Naive thymus-derived CD4-positive, alpha-beta T cell (primary cell): ENCODE measurements around the gene DYNLT2B. TPM values are rescaled to one million over a fixed set of nuclear protein-coding genes. Genes with fewer than 3 reads are reported as not detected.
A peak's percentile ranks its signal among the peaks of the same experiment; 100 is the strongest.

Experiments used
- ATAC-seq: fragments of 150-1000 bp; cut with Tn5 transposase; 2 replicates; pipeline ENCODE4 v1.10.0; 2021; ENCODE audit warnings: mild to moderate bottlenecking, moderate library complexity
- CTCF ChIA-PET: fragments of 350-600 bp; sonication (Branson Sonifier 250); formaldehyde crosslinking; loops from one replicate; lab custom pipeline; 2021; ENCODE audit warnings: antibody characterized with exemption; lab: Charles Lee
- POLR2A ChIA-PET: fragments of 350-600 bp; sonication (Branson Sonifier 250); formaldehyde crosslinking; loops from one replicate; lab custom pipeline; 2021; ENCODE audit warnings: antibody characterized with exemption, inconsistent platforms; lab: Charles Lee
- DNase-seq, 9 donors: peaks; one replicate each; pipeline versions ENCODE4 v3.0.0 to v3.0.0-alpha.2; 2020 to 2022; ENCODE audit warnings: mixed read lengths in 1 of 9
- H3K27ac ChIP-seq: one replicate; pipeline ENCODE4 v1.7.0; 2013; ENCODE audit warnings: mild to moderate bottlenecking, low read depth, low read length, moderate library complexity
- H3K27me3 ChIP-seq, 2 donors: one replicate each; pipeline ENCODE4 v1.7.0; 2013; ENCODE audit warnings: low read length in 2 of 2, mild to moderate bottlenecking in 2 of 2, moderate library complexity in 2 of 2; ENCODE audit not compliant: control insufficient read depth in 2 of 2, insufficient read depth in 2 of 2
- H3K36me3 ChIP-seq, 3 experiments: 1 replicate in 2 of 3; 2 replicates in 1 of 3; pipeline ENCODE4 v1.7.0; 2013; ENCODE audit warnings: low read length in 3 of 3, mild to moderate bottlenecking in 3 of 3, moderate library complexity in 1 of 3; ENCODE audit not compliant: insufficient read depth in 3 of 3, control insufficient read depth in 2 of 3
- H3K4me1 ChIP-seq, 2 donors: one replicate each; pipeline ENCODE4 v1.7.0; 2013; ENCODE audit warnings: low read length in 2 of 2, mild to moderate bottlenecking in 2 of 2, moderate library complexity in 1 of 2; ENCODE audit not compliant: control insufficient read depth in 2 of 2, insufficient read depth in 2 of 2
- H3K4me3 ChIP-seq: 2 replicates; pipeline ENCODE4 v1.7.0; 2013; ENCODE audit warnings: mild to moderate bottlenecking, low read length
- H3K9me3 ChIP-seq, 3 experiments: 1 replicate in 2 of 3; 2 replicates in 1 of 3; pipeline ENCODE4 v1.7.0; 2013; ENCODE audit warnings: low read length in 3 of 3; ENCODE audit not compliant: control insufficient read depth in 2 of 3
- H3K27ac Mint-ChIP-seq, 9 donors: one replicate each; pipeline ENCODE4 v1.8.0; 2020 to 2022; ENCODE audit warnings: mixed read lengths in 9 of 9, mild to moderate bottlenecking in 8 of 9, moderate library complexity in 5 of 9, inconsistent platforms in 2 of 9
- H3K27me3 Mint-ChIP-seq, 5 donors: one replicate each; pipeline ENCODE4 v1.8.0; 2021 to 2022; ENCODE audit warnings: mixed read lengths in 5 of 5, mild to moderate bottlenecking in 1 of 5
- H3K36me3 Mint-ChIP-seq, 5 donors: one replicate each; pipeline ENCODE4 v1.8.0; 2020 to 2022; ENCODE audit warnings: mixed read lengths in 5 of 5, mild to moderate bottlenecking in 3 of 5, inconsistent platforms in 1 of 5
- H3K4me1 Mint-ChIP-seq, 7 donors: one replicate each; pipeline ENCODE4 v1.8.0; 2020 to 2022; ENCODE audit warnings: mixed read lengths in 7 of 7, mild to moderate bottlenecking in 3 of 7, inconsistent platforms in 1 of 7
- H3K4me3 Mint-ChIP-seq, 10 donors: one replicate each; pipeline ENCODE4 v1.8.0; 2020 to 2022; ENCODE audit warnings: mild to moderate bottlenecking in 10 of 10, mixed read lengths in 10 of 10, moderate library complexity in 6 of 10, inconsistent platforms in 2 of 10
- H3K9me3 Mint-ChIP-seq, 11 donors: one replicate each; pipeline ENCODE4 v1.8.0; 2020 to 2022; ENCODE audit warnings: mixed read lengths in 11 of 11, mild to moderate bottlenecking in 4 of 11, inconsistent platforms in 1 of 11, moderate library complexity in 1 of 11
- intact Hi-C, 2 donors: fragments of 100-400 bp; cut with micrococcal nuclease; formaldehyde crosslinking; loops; one replicate each; pipeline ENCODE4 v1.15.1; 2023
- polyA plus RNA-seq, 2 donors: library from polyadenylated mRNA; unstranded; fragments of 300-500 nt; fragmentation: Illumina TruSeq; gene quantifications; one replicate each; pipeline ENCODE4 v1.2.3, GENCODE V29; 2021
- total RNA-seq, 6 experiments: library from RNA in 5 of 6; stranded (reverse) in 5 of 6; gene quantifications; 1 replicate in 5 of 6; 2 replicates in 1 of 6; pipeline ENCODE4 v1.2.3 and lab custom pipeline; 2021 to 2026

DYNLT2B gene
- total and polyA plus RNA-seq, 7 experiments from 2014 or later = 3.3 to 20.8 (median 5.1) TPM

- no peak for ATAC-seq
- no peak overlapping the region for H3K4me3 ChIP-seq
- POLR2A ChIA-PET = no interaction called here
These were observed 16.9 kb upstream of the DYNLT2B start for GRCh38 chr3:196334982-196335381.

GRCh38 chr3:196332168-196332567 is 14.1 kb upstream of the DYNLT2B start:
- Mint-ChIP-seq H3K36me3 (no peaks in the 10 kb centered on the region), H3K27ac (no peak overlapping the region), H3K4me3 (no peak overlapping the region), H3K27me3 (peaks cover 0 to 20% (median 3%) of the 10 kb centered on the region in 5 donors), H3K4me1 (no peaks in the 10 kb centered on the region), H3K9me3 (peaks cover 0 to 2% (median 0%) of the 10 kb centered on the region in 11 donors)
- H3K4me1 ChIP-seq = no peaks in the 10 kb centered on the region
- CTCF ChIA-PET = no interaction called here
- intact Hi-C loops = no loop called here
- no peak for ATAC-seq
- no peak overlapping the region for H3K4me3 ChIP-seq
- no peaks in the 10 kb centered on the region for H3K9me3 ChIP-seq
- DNase-seq = no peak
- H3K36me3 ChIP-seq = no peaks in the 10 kb centered on the region
- H3K27me3 ChIP-seq = no peaks in the 10 kb centered on the region
- POLR2A ChIA-PET = interaction anchor here (0.6 kb wide), 1 partner anchor 60 kb away, joined by 3 read pairs; no protein-coding TSS in a partner anchor
- H3K27ac ChIP-seq = no peak overlapping the region

More at GRCh38 chr3:196334982-196335381, 16.9 kb upstream of the DYNLT2B start:
- Mint-ChIP-seq H3K27me3 (peaks cover 0 to 11% (median 3%) of the 10 kb centered on the region in 5 donors), H3K9me3 (peaks cover 0 to 2% (median 0%) of the 10 kb centered on the region in 11 donors), H3K4me3 (no peak overlapping the region), H3K4me1 (peaks cover 0 to 1% (median 0%) of the 10 kb centered on the region in 7 donors), H3K27ac (no peak overlapping the region), H3K36me3 (no peaks in the 10 kb centered on the region)
- no peaks in the 10 kb centered on the region for H3K27me3 ChIP-seq
- intact Hi-C loops = no loop called here
- H3K36me3 ChIP-seq = no peaks in the 10 kb centered on the region
- no peak for DNase-seq
- CTCF ChIA-PET = no interaction called here
- no peak overlapping the region for H3K27ac ChIP-seq
- H3K4me1 ChIP-seq = no peaks in the 10 kb centered on the region
- H3K9me3 ChIP-seq = no peaks in the 10 kb centered on the region

- H3K4me3 ChIP-seq = no peak overlapping the region
- H3K27me3 ChIP-seq = no peaks in the 10 kb centered on the region
- peaks cover 0 to 18% (median 3%) of the 10 kb centered on the region in 5 donors for H3K27me3 Mint-ChIP-seq
- ATAC-seq (no peak), DNase-seq (no peak)
- no peak overlapping the region for H3K27ac ChIP-seq
- peaks cover 0 to 2% (median 0%) of the 10 kb centered on the region in 7 donors for H3K4me1 Mint-ChIP-seq
- no peak overlapping the region for H3K27ac Mint-ChIP-seq
- H3K4me3 Mint-ChIP-seq = no peak overlapping the region
- no peaks in the 10 kb centered on the region for H3K9me3 ChIP-seq
- H3K9me3 Mint-ChIP-seq = peaks cover 0 to 2% (median 0%) of the 10 kb centered on the region in 11 donors
- H3K36me3 ChIP-seq = no peaks in the 10 kb centered on the region
- ChIA-PET CTCF (no interaction called here), POLR2A (no interaction called here)
- H3K36me3 Mint-ChIP-seq = peaks cover 0 to 3% (median 0%) of the 10 kb centered on the region in 5 donors
- intact Hi-C loops = no loop called here
- no peaks in the 10 kb centered on the region for H3K4me1 ChIP-seq
These were observed 9.4 kb upstream of the DYNLT2B start for GRCh38 chr3:196327405-196327804.

- no peak overlapping the region for H3K4me3 Mint-ChIP-seq
- Histone ChIP-seq H3K4me3 (no peak overlapping the region), H3K9me3 (no peaks in the 10 kb centered on the region), H3K36me3 (no peaks in the 10 kb centered on the region), H3K27ac (no peak overlapping the region), H3K4me1 (no peaks in the 10 kb centered on the region), H3K27me3 (no peaks in the 10 kb centered on the region)
- no peaks in the 10 kb centered on the region for H3K9me3 Mint-ChIP-seq
- DNase-seq = no peak
- peaks cover 0 to 2% (median 0%) of the 10 kb centered on the region in 7 donors for H3K4me1 Mint-ChIP-seq
- ChIA-PET POLR2A (no interaction called here), CTCF (no interaction called here)
- H3K27ac Mint-ChIP-seq = no peak overlapping the region
- peaks cover 0 to 3% (median 0%) of the 10 kb centered on the region in 5 donors for H3K36me3 Mint-ChIP-seq
- intact Hi-C loops = no loop called here
- no peak for ATAC-seq
- H3K27me3 Mint-ChIP-seq = peaks cover 0 to 18% (median under 1%) of the 10 kb centered on the region in 5 donors
These were observed 8.9 kb upstream of the DYNLT2B start for GRCh38 chr3:196326936-196327335.

GRCh38 chr3:196323691-196324090 is 5.7 kb upstream of the DYNLT2B start:
- Mint-ChIP-seq H3K27me3 (peaks cover 0 to 5% (median 0%) of the 10 kb centered on the region in 5 donors), H3K36me3 (peaks cover 0 to 3% (median 0%) of the 10 kb centered on the region in 5 donors), H3K4me1 (peaks cover 0 to 7% (median 4%) of the 10 kb centered on the region in 7 donors), H3K9me3 (no peaks in the 10 kb centered on the region), H3K4me3 (no peak overlapping the region), H3K27ac (peak overlapping the region in 1 of 9 donors; percentile 60)
- POLR2A ChIA-PET = no interaction called here
- Histone ChIP-seq H3K4me3 (no peak overlapping the region), H3K4me1 (no peaks in the 10 kb centered on the region), H3K9me3 (no peaks in the 10 kb centered on the region), H3K27me3 (no peaks in the 10 kb centered on the region), H3K27ac (no peak overlapping the region), H3K36me3 (no peaks in the 10 kb centered on the region)
- DNase-seq (no peak), ATAC-seq (no peak)
- intact Hi-C loops = no loop called here
- CTCF ChIA-PET = no interaction called here

GRCh38 chr3:196323016-196323415 is 5.0 kb upstream of the DYNLT2B start:
- H3K4me3 Mint-ChIP-seq = no peak overlapping the region
- H3K4me1 Mint-ChIP-seq = peaks cover 0 to 7% (median 4%) of the 10 kb centered on the region in 7 donors
- Histone ChIP-seq H3K9me3 (no peaks in the 10 kb centered on the region), H3K27ac (no peak overlapping the region), H3K4me3 (no peak overlapping the region), H3K27me3 (no peaks in the 10 kb centered on the region), H3K36me3 (no peaks in the 10 kb centered on the region), H3K4me1 (no peaks in the 10 kb centered on the region)
- ATAC-seq (no peak), DNase-seq (no peak)
- POLR2A ChIA-PET = no interaction called here
- peaks cover 0 to under 1% (median 0%) of the 10 kb centered on the region in 11 donors for H3K9me3 Mint-ChIP-seq
- intact Hi-C loops = no loop called here
- no peak overlapping the region for H3K27ac Mint-ChIP-seq
- H3K27me3 Mint-ChIP-seq = peaks cover 0 to 5% (median 0%) of the 10 kb centered on the region in 5 donors
- CTCF ChIA-PET = interaction anchor here (0.6 kb wide), 1 partner anchor 109 kb away, joined by 3 read pairs; the partner anchor contains the start of gene UBXN7
- H3K36me3 Mint-ChIP-seq = peaks cover 0 to 3% (median 0%) of the 10 kb centered on the region in 5 donors

- ChIA-PET CTCF (no interaction called here), POLR2A (no interaction called here)
- DNase-seq (no peak), ATAC-seq (no peak)
- peak overlapping the region in 3 of 9 donors; percentile 25 to 75 (median 34) for H3K27ac Mint-ChIP-seq
- Histone ChIP-seq H3K27me3 (no peaks in the 10 kb centered on the region), H3K27ac (no peak overlapping the region), H3K4me1 (no peaks in the 10 kb centered on the region), H3K36me3 (no peaks in the 10 kb centered on the region), H3K9me3 (no peaks in the 10 kb centered on the region), H3K4me3 (no peak overlapping the region)
- H3K4me1 Mint-ChIP-seq = peaks cover 0 to 19% (median 10%) of the 10 kb centered on the region in 7 donors
- H3K36me3 Mint-ChIP-seq = peaks cover 0 to 6% (median 3%) of the 10 kb centered on the region in 5 donors
- H3K9me3 Mint-ChIP-seq = peaks cover 0 to 8% (median 0%) of the 10 kb centered on the region in 11 donors
- H3K27me3 Mint-ChIP-seq = no peaks in the 10 kb centered on the region
- H3K4me3 Mint-ChIP-seq = no peak overlapping the region
- intact Hi-C loops = no loop called here
These were observed 3.1 kb upstream of the DYNLT2B start for GRCh38 chr3:196321162-196321561.
